ENCODE results near the gene FKRP.
"Not testable (repeated sequence)": the region's sequence is repeated elsewhere in the genome, so short reads cannot be mapped to it uniquely, and the experiment has no call there.

The FKRP gene

GRCh38 chr19:46761418-46761831 lies 15.6 kb downstream of the FKRP start:
- Histone ChIP-seq H3K9ac (ENCODE audit: low read length) (no peak overlapping the region), H3K4me1 (ENCODE audit: control insufficient read depth, insufficient read depth, low read length) (no peaks in the 10 kb centered on the region)

DNA sequence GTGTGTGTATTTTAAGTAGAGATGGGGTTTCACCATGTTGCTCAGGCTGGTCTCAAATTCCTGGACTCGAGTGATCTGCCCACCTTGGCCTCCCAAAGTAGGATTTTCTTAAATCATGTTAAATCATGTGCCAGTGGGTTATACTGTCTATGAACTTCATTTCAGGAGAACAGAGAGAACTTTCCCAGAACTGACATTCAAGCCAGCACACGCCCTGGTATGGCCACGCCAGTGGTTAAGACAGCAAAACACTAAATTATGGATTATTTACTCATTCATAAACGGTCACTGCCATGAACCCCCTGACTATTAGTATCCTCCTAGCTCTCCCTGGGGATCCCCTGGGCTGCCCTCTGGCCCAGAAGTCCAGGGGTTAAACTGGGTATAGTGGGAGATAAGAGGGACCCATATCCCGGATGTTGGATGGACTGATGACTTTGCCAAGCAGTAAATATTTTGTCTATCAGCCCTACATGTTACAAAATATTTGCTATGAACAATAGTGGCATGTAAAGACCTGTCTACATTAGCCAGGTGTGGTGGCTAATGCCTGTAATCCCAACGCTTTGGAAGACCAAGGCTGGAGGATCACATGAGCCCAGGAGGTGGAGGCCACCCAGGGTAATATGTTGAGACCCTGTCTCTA lies 16.5 kb downstream of the FKRP start:
- Histone ChIP-seq H3K9me3 (ENCODE audit: control insufficient read depth, insufficient read depth, low read depth, low read length) (no peaks in the 10 kb centered on the region), H3K36me3 (ENCODE audit: control insufficient read depth, insufficient read depth, low read length) (peaks cover 5% of the 10 kb centered on the region), H3K9ac (ENCODE audit: low read length) (no peak overlapping the region), H3K27ac (ENCODE audit: low read depth, low read length) (no peak overlapping the region), H3K4me1 (ENCODE audit: control insufficient read depth, insufficient read depth, low read length) (no peaks in the 10 kb centered on the region), H3K27me3 (ENCODE audit: control insufficient read depth, insufficient read depth, low read length) (no peaks in the 10 kb centered on the region), H3K4me3 (ENCODE audit: low read depth, low read length) (no peak overlapping the region)

More at GRCh38 chr19:46761418-46761831, 15.6 kb downstream of the FKRP start:
- Histone ChIP-seq H3K27me3 (ENCODE audit: control insufficient read depth, insufficient read depth, low read length) (no peaks in the 10 kb centered on the region), H3K27ac (ENCODE audit: low read depth, low read length) (no peak overlapping the region), H3K9me3 (ENCODE audit: control insufficient read depth, insufficient read depth, low read depth, low read length) (no peaks in the 10 kb centered on the region), H3K36me3 (ENCODE audit: control insufficient read depth, insufficient read depth, low read length) (peaks cover 8% of the 10 kb centered on the region), H3K4me3 (ENCODE audit: low read depth, low read length) (no peak overlapping the region)

GRCh38 chr19:46764817-46765291 lies 19.0 kb downstream of the FKRP start:
- Histone ChIP-seq H3K27me3 (ENCODE audit: control insufficient read depth, insufficient read depth, low read length) (no peaks in the 10 kb centered on the region), H3K36me3 (ENCODE audit: control insufficient read depth, insufficient read depth, low read length) (no peaks in the 10 kb centered on the region), H3K4me1 (ENCODE audit: control insufficient read depth, insufficient read depth, low read length) (no peaks in the 10 kb centered on the region), H3K9ac (ENCODE audit: low read length) (no peak overlapping the region), H3K27ac (ENCODE audit: low read depth, low read length) (no peak overlapping the region), H3K4me3 (ENCODE audit: low read depth, low read length) (no peak overlapping the region), H3K9me3 (ENCODE audit: control insufficient read depth, insufficient read depth, low read depth, low read length) (no peaks in the 10 kb centered on the region)

DNA sequence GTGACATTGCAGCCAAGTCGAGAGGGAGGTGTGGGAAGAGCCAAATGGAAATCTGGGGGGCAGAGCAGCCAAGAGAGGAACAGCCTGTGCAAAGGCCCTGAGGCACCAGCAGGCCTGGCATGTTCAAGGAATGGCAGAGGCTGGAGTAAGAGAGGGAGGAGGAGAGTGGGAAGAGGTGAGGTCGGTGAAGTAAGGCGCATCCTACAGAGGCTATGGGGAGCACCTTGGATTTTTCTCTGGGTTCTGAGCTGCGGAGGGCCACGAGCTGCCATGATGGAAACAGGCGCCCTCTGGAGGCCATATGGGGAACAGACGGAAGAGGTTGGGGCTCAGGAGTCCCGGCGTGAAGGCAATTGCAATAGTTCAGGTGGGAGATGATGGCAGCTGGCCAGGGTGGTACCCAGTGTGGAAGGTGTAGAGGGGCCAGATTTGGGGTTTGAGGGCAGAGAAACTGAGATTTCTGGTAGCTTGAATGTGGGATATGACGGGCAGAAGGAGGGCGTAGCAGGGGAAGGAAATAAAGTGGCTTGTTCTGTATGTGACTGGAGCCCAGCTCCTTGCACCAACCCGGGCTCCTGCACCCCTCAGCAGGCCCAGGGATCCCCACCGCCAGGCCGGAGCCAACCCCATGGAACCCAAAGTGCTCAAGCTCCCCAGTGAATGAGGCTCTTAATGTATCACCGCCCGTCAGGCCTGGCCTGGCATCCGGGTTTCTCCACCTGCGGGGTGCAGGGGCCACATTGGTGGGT lies 20.9 kb downstream of the FKRP start:
- H3K36me3 ChIP-seq (ENCODE audit: control insufficient read depth, insufficient read depth, low read length) = no peaks in the 10 kb centered on the region
- no peak overlapping the region for H3K4me3 ChIP-seq (ENCODE audit: low read depth, low read length)
- no peaks in the 10 kb centered on the region for H3K4me1 ChIP-seq (ENCODE audit: control insufficient read depth, insufficient read depth, low read length)
- H3K27ac ChIP-seq (ENCODE audit: low read depth, low read length) = no peak overlapping the region
- no peak overlapping the region for H3K9ac ChIP-seq (ENCODE audit: low read length)
- H3K27me3 ChIP-seq (ENCODE audit: control insufficient read depth, insufficient read depth, low read length) = no peaks in the 10 kb centered on the region
- H3K9me3 ChIP-seq (ENCODE audit: control insufficient read depth, insufficient read depth, low read depth, low read length) = no peaks in the 10 kb centered on the region

- H3K36me3 ChIP-seq (ENCODE audit: control insufficient read depth, insufficient read depth, low read length); H3K9ac ChIP-seq (ENCODE audit: low read length); H3K4me1 ChIP-seq (ENCODE audit: control insufficient read depth, insufficient read depth, low read length); H3K9me3 ChIP-seq (ENCODE audit: control insufficient read depth, insufficient read depth, low read depth, low read length); H3K27ac ChIP-seq (ENCODE audit: low read depth, low read length); H3K27me3 ChIP-seq (ENCODE audit: control insufficient read depth, insufficient read depth, low read length); H3K4me3 ChIP-seq (ENCODE audit: low read depth, low read length): not testable (repeated sequence)
Measured at GRCh38 chr19:46768746-46769145, 22.9 kb downstream of the FKRP start.

DNA sequence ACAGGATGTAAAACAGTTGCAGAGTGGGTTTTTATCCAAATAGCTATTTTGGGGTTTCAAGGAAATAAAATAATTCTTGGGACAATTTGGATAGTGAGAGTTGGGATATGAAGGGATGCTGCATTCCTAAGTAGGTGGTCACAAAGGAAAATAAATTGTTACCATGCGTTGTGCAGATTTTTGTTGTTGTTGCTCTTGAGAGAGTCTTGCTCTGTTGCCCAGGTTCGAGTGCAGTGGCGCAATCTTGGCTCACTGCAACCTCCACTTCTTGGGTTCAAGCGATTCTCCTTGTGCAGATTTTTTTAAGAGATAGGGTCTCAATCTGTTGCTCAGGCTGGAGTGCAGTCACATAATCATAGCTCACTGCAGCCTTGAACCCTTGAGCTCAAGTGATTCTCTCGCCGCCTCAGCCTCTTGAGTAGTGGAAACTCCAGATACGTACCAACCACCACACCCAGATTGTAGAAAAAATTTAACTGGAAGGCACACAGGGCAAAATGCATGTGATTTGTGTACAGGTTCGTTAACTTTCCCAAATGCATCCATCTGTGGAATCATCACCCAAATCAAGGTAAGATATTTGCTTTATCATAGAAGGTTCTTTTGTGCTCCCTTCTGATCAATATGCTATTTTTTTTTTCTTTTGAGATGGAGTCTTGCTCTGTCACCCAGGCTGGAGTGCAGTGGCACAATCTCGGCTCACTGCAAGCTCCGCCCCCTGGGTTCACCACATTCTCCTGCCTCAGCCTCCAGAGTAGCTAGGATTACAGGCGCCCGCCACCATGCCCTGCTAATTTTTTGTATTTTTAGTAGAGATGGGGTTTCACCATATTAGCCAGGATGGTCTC lies 26.5 kb downstream of the FKRP start:
- H3K27ac ChIP-seq (ENCODE audit: low read depth, low read length) = no peak overlapping the region
- no peaks in the 10 kb centered on the region for H3K9me3 ChIP-seq (ENCODE audit: control insufficient read depth, insufficient read depth, low read depth, low read length)
- H3K9ac ChIP-seq (ENCODE audit: low read length) = no peak overlapping the region
- H3K4me1 ChIP-seq (ENCODE audit: control insufficient read depth, insufficient read depth, low read length) = no peaks in the 10 kb centered on the region
- no peak overlapping the region for H3K4me3 ChIP-seq (ENCODE audit: low read depth, low read length)
- peaks cover 29% of the 10 kb centered on the region for H3K36me3 ChIP-seq (ENCODE audit: control insufficient read depth, insufficient read depth, low read length)
- H3K27me3 ChIP-seq (ENCODE audit: control insufficient read depth, insufficient read depth, low read length) = no peaks in the 10 kb centered on the region

GRCh38 chr19:46773018-46773399 lies 27.2 kb downstream of the FKRP start:
- Histone ChIP-seq H3K27me3 (ENCODE audit: control insufficient read depth, insufficient read depth, low read length) (no peaks in the 10 kb centered on the region), H3K4me3 (ENCODE audit: low read depth, low read length) (no peak overlapping the region), H3K36me3 (ENCODE audit: control insufficient read depth, insufficient read depth, low read length) (peaks cover 34% of the 10 kb centered on the region), H3K9ac (ENCODE audit: low read length) (no peak overlapping the region), H3K9me3 (ENCODE audit: control insufficient read depth, insufficient read depth, low read depth, low read length) (no peaks in the 10 kb centered on the region), H3K4me1 (ENCODE audit: control insufficient read depth, insufficient read depth, low read length) (no peaks in the 10 kb centered on the region), H3K27ac (ENCODE audit: low read depth, low read length) (no peak overlapping the region)

- Histone ChIP-seq H3K27me3 (ENCODE audit: control insufficient read depth, insufficient read depth, low read length) (no peaks in the 10 kb centered on the region), H3K9me3 (ENCODE audit: control insufficient read depth, insufficient read depth, low read depth, low read length) (no peaks in the 10 kb centered on the region), H3K4me3 (ENCODE audit: low read depth, low read length) (no peak overlapping the region), H3K4me1 (ENCODE audit: control insufficient read depth, insufficient read depth, low read length) (no peaks in the 10 kb centered on the region), H3K27ac (ENCODE audit: low read depth, low read length) (no peak overlapping the region), H3K9ac (ENCODE audit: low read length) (no peak overlapping the region), H3K36me3 (ENCODE audit: control insufficient read depth, insufficient read depth, low read length) (peaks cover 58% of the 10 kb centered on the region)
Measured at GRCh38 chr19:46775642-46776258, 29.9 kb downstream of the FKRP start.

GRCh38 chr19:46776927-46777911 lies 31.4 kb downstream of the FKRP start:
- no peak overlapping the region for H3K27ac ChIP-seq (ENCODE audit: low read depth, low read length)
- peaks cover 70% of the 10 kb centered on the region for H3K36me3 ChIP-seq (ENCODE audit: control insufficient read depth, insufficient read depth, low read length)

More at GRCh38 chr19:46776927-46777911, 31.4 kb downstream of the FKRP start:
- H3K27me3 ChIP-seq (ENCODE audit: control insufficient read depth, insufficient read depth, low read length) = no peaks in the 10 kb centered on the region
- no peak overlapping the region for H3K9ac ChIP-seq (ENCODE audit: low read length)
- no peaks in the 10 kb centered on the region for H3K4me1 ChIP-seq (ENCODE audit: control insufficient read depth, insufficient read depth, low read length)
- no peak overlapping the region for H3K4me3 ChIP-seq (ENCODE audit: low read depth, low read length)
- no peaks in the 10 kb centered on the region for H3K9me3 ChIP-seq (ENCODE audit: control insufficient read depth, insufficient read depth, low read depth, low read length)
